WTC11 (cell line): ENCODE measurements around the gene MLN. TPM values are rescaled to one million over a fixed set of nuclear protein-coding genes. Genes with fewer than 3 reads are reported as not detected.

Experiments used
- ATAC-seq: fragments of 200-7000 bp; cut with Tn5 transposase; 2 replicates; pipeline ENCODE4 v1.10.0; 2021; ENCODE audit warnings: mild to moderate bottlenecking, moderate library complexity
- CTCF ChIA-PET: fragments of 300-600 bp; sonication (Branson Sonifier 250); formaldehyde crosslinking; loops from one replicate; lab custom pipeline; 2021; ENCODE audit warnings: antibody characterized with exemption; lab: Charles Lee
- POLR2A ChIA-PET: fragments of 350-600 bp; sonication (Branson Sonifier 250); formaldehyde crosslinking; loops from one replicate; lab custom pipeline; 2021; ENCODE audit warnings: antibody characterized with exemption; lab: Charles Lee
- DNase-seq: peaks from one replicate; pipeline ENCODE4 v3.0.0; 2021; ENCODE audit warnings: low spot score
- H3K27ac Mint-ChIP-seq: 2 replicates; pipeline ENCODE4 v1.8.0; 2021; ENCODE audit warnings: mixed read lengths
- H3K27me3 Mint-ChIP-seq: 2 replicates; pipeline ENCODE4 v1.8.0; 2021; ENCODE audit warnings: low read depth, mild to moderate bottlenecking, moderate library complexity, mixed read lengths
- H3K36me3 Mint-ChIP-seq: 2 replicates; pipeline ENCODE4 v1.8.0; 2021; ENCODE audit warnings: mixed read lengths
- H3K4me1 Mint-ChIP-seq: 2 replicates; pipeline ENCODE4 v1.8.0; 2022; ENCODE audit warnings: mixed read lengths
- H3K4me3 Mint-ChIP-seq: 2 replicates; pipeline ENCODE4 v1.8.0; 2021; ENCODE audit warnings: mild to moderate bottlenecking, moderate library complexity, mixed read lengths
- H3K9me3 Mint-ChIP-seq: 2 replicates; pipeline ENCODE4 v1.8.0; 2021; ENCODE audit warnings: mixed read lengths
- ARID4B ChIP-seq: sonication (generic); formaldehyde crosslinking; IDR thresholded peaks from 2 replicates; pipeline ENCODE4 v1.8.0; 2023; ENCODE audit warnings: missing genetic modification reagents, mild to moderate bottlenecking, borderline replicate concordance
- E2F4 ChIP-seq: sonication (generic); formaldehyde crosslinking; IDR thresholded peaks from 2 replicates; pipeline ENCODE4 v1.8.1; 2022; ENCODE audit warnings: low read depth, mild to moderate bottlenecking, moderate library complexity, missing genetic modification reagents, borderline replicate concordance
- FOXK1 ChIP-seq: sonication (generic); formaldehyde crosslinking; IDR thresholded peaks from 2 replicates; pipeline ENCODE4 v1.8.0; 2022; ENCODE audit warnings: mild to moderate bottlenecking, moderate library complexity, missing genetic modification reagents
- FOXP1 ChIP-seq: sonication (generic); formaldehyde crosslinking; IDR thresholded peaks from 2 replicates; pipeline ENCODE4 v1.8.0; 2022; ENCODE audit warnings: missing genetic modification reagents, mild to moderate bottlenecking, moderate library complexity, borderline replicate concordance
- IRF2 ChIP-seq: sonication (generic); formaldehyde crosslinking; IDR thresholded peaks from 2 replicates; pipeline ENCODE4 v1.8.0; 2022; ENCODE audit warnings: low read depth, missing genetic modification reagents, borderline replicate concordance
- JUN ChIP-seq: sonication (generic); formaldehyde crosslinking; IDR thresholded peaks from 2 replicates; pipeline ENCODE4 v1.8.0; 2023; ENCODE audit warnings: mild to moderate bottlenecking, missing genetic modification reagents
- MLX ChIP-seq: sonication (generic); formaldehyde crosslinking; IDR thresholded peaks from 2 replicates; pipeline ENCODE4 v1.8.1; 2023; ENCODE audit warnings: mild to moderate bottlenecking, missing genetic modification reagents, moderate library complexity
- NR3C1 ChIP-seq: sonication (generic); formaldehyde crosslinking; conservative IDR thresholded peaks from 2 replicates; pipeline ENCODE4 v1.8.1; 2023; ENCODE audit warnings: low read depth, mild to moderate bottlenecking, missing genetic modification reagents
- OVOL2 ChIP-seq: fragments of 250-450 bp; sonication (Bioruptor Pico); IDR thresholded peaks from 2 replicates; pipeline ENCODE4 v1.9.0; 2021; ENCODE audit warnings: mild to moderate bottlenecking, borderline replicate concordance
- SMAD3 ChIP-seq: sonication (generic); formaldehyde crosslinking; IDR thresholded peaks from 2 replicates; pipeline ENCODE4 v1.8.0; 2022; ENCODE audit warnings: missing genetic modification reagents, mild to moderate bottlenecking, borderline replicate concordance
- SOX15 ChIP-seq: fragments of 250-450 bp; sonication (Bioruptor Pico); IDR thresholded peaks from 2 replicates; pipeline ENCODE4 v1.9.0; 2021; ENCODE audit warnings: mild to moderate bottlenecking
- TEAD4 ChIP-seq: sonication (generic); formaldehyde crosslinking; IDR thresholded peaks from 2 replicates; pipeline ENCODE4 v1.8.0; 2022; ENCODE audit warnings: mild to moderate bottlenecking, missing genetic modification reagents
- ZNF671 ChIP-seq: fragments of 250-450 bp; sonication (Bioruptor Pico); IDR thresholded peaks from 2 replicates; pipeline ENCODE4 v1.8.0; 2021; ENCODE audit warnings: mild to moderate bottlenecking
- total RNA-seq: library from RNA; stranded (reverse); gene quantifications from 3 replicates; pipeline ENCODE4 v1.2.3, GENCODE V29; 2021
- TF ChIP-seq, protein P1 (sequence below): fragments of 250-450 bp; sonication (Bioruptor Pico); IDR thresholded peaks from 2 replicates; pipeline ENCODE4 v1.9.0; 2021; ENCODE audit warnings: mild to moderate bottlenecking
- TF ChIP-seq, protein P2 (sequence below): sonication (generic); formaldehyde crosslinking; IDR thresholded peaks from 2 replicates; pipeline ENCODE4 v1.8.0; 2022; ENCODE audit warnings: missing genetic modification reagents
- TF ChIP-seq, protein P3 (sequence below): sonication (generic); formaldehyde crosslinking; conservative IDR thresholded peaks from 2 replicates; pipeline ENCODE4 v1.8.1; 2023; ENCODE audit warnings: mild to moderate bottlenecking, low read depth, missing genetic modification reagents, moderate library complexity
- TF ChIP-seq, protein P4 (sequence below): sonication (generic); formaldehyde crosslinking; IDR thresholded peaks from 2 replicates; pipeline ENCODE4 v1.8.1; 2022; ENCODE audit warnings: missing genetic modification reagents, borderline replicate concordance
- TF ChIP-seq, protein P5 (sequence below): sonication (generic); formaldehyde crosslinking; IDR thresholded peaks from 2 replicates; pipeline ENCODE4 v1.8.1; 2023; ENCODE audit warnings: mild to moderate bottlenecking, missing genetic modification reagents, moderate library complexity

Gene MLN
- total RNA-seq, 1 experiment from 2014 or later, result not detected

GRCh38 chr6:33787346-33787953 is 16.4 kb downstream of the MLN start:
- H3K27me3 Mint-ChIP-seq, result no peaks in the 10 kb centered on the region
- no peak for ATAC-seq
- no peak for DNase-seq
- peaks cover 71% of the 10 kb centered on the region for H3K4me1 Mint-ChIP-seq
- POLR2A ChIA-PET, result interaction anchor here (1.3 kb wide), 1 partner anchor 9 kb away, joined by 4 read pairs; no protein-coding TSS in a partner anchor
- CTCF ChIA-PET, result interaction anchor here (0.7 to 4.2 kb wide), 4 partner anchors 8 to 240 kb away, joined by 3 to 29 read pairs (median 6); no protein-coding TSS in a partner anchor
- H3K4me3 Mint-ChIP-seq, result peak overlapping the region; percentile 86
- H3K27ac Mint-ChIP-seq, result peak overlapping the region; percentile 82
- TF ChIP-seq OVOL2 (CRISPR knock-in tag), result no peak
- no peak for TF ChIP-seq TEAD4 (CRISPR knock-in tag)
- TF ChIP-seq ARID4B (CRISPR knock-in tag), result no peak
- TF ChIP-seq, protein P1, sequence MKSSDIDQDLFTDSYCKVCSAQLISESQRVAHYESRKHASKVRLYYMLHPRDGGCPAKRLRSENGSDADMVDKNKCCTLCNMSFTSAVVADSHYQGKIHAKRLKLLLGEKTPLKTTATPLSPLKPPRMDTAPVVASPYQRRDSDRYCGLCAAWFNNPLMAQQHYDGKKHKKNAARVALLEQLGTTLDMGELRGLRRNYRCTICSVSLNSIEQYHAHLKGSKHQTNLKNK, result no peak
- no peak for TF ChIP-seq JUN
- TF ChIP-seq, protein P2, sequence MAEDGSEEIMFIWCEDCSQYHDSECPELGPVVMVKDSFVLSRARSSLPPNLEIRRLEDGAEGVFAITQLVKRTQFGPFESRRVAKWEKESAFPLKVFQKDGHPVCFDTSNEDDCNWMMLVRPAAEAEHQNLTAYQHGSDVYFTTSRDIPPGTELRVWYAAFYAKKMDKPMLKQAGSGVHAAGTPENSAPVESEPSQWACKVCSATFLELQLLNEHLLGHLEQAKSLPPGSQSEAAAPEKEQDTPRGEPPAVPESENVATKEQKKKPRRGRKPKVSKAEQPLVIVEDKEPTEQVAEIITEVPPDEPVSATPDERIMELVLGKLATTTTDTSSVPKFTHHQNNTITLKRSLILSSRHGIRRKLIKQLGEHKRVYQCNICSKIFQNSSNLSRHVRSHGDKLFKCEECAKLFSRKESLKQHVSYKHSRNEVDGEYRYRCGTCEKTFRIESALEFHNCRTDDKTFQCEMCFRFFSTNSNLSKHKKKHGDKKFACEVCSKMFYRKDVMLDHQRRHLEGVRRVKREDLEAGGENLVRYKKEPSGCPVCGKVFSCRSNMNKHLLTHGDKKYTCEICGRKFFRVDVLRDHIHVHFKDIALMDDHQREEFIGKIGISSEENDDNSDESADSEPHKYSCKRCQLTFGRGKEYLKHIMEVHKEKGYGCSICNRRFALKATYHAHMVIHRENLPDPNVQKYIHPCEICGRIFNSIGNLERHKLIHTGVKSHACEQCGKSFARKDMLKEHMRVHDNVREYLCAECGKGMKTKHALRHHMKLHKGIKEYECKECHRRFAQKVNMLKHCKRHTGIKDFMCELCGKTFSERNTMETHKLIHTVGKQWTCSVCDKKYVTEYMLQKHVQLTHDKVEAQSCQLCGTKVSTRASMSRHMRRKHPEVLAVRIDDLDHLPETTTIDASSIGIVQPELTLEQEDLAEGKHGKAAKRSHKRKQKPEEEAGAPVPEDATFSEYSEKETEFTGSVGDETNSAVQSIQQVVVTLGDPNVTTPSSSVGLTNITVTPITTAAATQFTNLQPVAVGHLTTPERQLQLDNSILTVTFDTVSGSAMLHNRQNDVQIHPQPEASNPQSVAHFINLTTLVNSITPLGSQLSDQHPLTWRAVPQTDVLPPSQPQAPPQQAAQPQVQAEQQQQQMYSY (CRISPR knock-in tag), result no peak
- H3K36me3 Mint-ChIP-seq, result peaks cover 22% of the 10 kb centered on the region
- no peaks in the 10 kb centered on the region for H3K9me3 Mint-ChIP-seq

GRCh38 chr6:33786736-33787135 is 17.1 kb downstream of the MLN start:
- ATAC-seq, result no peak
- DNase-seq, result no peak
- Mint-ChIP-seq H3K4me3 (peak overlapping the region; percentile 86; the same call in 1 of the 2 replicates), H3K27ac (0 out of 2 replicates have a peak overlapping the region, but pooled peaks have one; percentile 17), H3K9me3 (no peaks in the 10 kb centered on the region), H3K36me3 (peaks cover 22% of the 10 kb centered on the region), H3K4me1 (peaks cover 73% of the 10 kb centered on the region), H3K27me3 (no peaks in the 10 kb centered on the region)
- ChIA-PET CTCF (interaction anchor here (4.2 kb wide), 1 partner anchor 16 kb away, joined by 29 read pairs; no protein-coding TSS in a partner anchor), POLR2A (no interaction called here)
- TF ChIP-seq, protein P3, sequence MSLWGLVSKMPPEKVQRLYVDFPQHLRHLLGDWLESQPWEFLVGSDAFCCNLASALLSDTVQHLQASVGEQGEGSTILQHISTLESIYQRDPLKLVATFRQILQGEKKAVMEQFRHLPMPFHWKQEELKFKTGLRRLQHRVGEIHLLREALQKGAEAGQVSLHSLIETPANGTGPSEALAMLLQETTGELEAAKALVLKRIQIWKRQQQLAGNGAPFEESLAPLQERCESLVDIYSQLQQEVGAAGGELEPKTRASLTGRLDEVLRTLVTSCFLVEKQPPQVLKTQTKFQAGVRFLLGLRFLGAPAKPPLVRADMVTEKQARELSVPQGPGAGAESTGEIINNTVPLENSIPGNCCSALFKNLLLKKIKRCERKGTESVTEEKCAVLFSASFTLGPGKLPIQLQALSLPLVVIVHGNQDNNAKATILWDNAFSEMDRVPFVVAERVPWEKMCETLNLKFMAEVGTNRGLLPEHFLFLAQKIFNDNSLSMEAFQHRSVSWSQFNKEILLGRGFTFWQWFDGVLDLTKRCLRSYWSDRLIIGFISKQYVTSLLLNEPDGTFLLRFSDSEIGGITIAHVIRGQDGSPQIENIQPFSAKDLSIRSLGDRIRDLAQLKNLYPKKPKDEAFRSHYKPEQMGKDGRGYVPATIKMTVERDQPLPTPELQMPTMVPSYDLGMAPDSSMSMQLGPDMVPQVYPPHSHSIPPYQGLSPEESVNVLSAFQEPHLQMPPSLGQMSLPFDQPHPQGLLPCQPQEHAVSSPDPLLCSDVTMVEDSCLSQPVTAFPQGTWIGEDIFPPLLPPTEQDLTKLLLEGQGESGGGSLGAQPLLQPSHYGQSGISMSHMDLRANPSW, result no peak
- TF ChIP-seq SOX15, result no peak
- TF ChIP-seq ZNF671 (CRISPR knock-in tag), result no peak
- TF ChIP-seq FOXK1 (CRISPR knock-in tag), result no peak
- no peak for TF ChIP-seq NR3C1 (CRISPR knock-in tag)
- TF ChIP-seq, protein P4, sequence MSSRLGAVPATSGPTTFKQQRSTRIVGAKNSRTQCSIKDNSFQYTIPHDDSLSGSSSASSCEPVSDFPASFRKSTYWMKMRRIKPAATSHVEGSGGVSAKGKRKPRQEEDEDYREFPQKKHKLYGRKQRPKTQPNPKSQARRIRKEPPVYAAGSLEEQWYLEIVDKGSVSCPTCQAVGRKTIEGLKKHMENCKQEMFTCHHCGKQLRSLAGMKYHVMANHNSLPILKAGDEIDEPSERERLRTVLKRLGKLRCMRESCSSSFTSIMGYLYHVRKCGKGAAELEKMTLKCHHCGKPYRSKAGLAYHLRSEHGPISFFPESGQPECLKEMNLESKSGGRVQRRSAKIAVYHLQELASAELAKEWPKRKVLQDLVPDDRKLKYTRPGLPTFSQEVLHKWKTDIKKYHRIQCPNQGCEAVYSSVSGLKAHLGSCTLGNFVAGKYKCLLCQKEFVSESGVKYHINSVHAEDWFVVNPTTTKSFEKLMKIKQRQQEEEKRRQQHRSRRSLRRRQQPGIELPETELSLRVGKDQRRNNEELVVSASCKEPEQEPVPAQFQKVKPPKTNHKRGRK, result no peak
- TF ChIP-seq, protein P5, sequence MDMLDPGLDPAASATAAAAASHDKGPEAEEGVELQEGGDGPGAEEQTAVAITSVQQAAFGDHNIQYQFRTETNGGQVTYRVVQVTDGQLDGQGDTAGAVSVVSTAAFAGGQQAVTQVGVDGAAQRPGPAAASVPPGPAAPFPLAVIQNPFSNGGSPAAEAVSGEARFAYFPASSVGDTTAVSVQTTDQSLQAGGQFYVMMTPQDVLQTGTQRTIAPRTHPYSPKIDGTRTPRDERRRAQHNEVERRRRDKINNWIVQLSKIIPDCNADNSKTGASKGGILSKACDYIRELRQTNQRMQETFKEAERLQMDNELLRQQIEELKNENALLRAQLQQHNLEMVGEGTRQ, result no peak
- no peak for TF ChIP-seq SMAD3 (CRISPR knock-in tag)
- no peak for TF ChIP-seq E2F4
- TF ChIP-seq FOXP1 (CRISPR knock-in tag), result no peak
- no peak for TF ChIP-seq IRF2 (CRISPR knock-in tag)
- TF ChIP-seq MLX (CRISPR knock-in tag), result no peak
